Lower lobe of right lung (tissue), 2 donors: ENCODE data around the gene MRPL34. TPM values are rescaled to one million over a fixed set of nuclear protein-coding genes. Genes with fewer than 3 reads are reported as not detected.
"Not testable (repeated sequence)": the region's sequence is repeated elsewhere in the genome, so short reads cannot be mapped to it uniquely, and the experiment has no call there.

ENCODE experiments used
- ATAC-seq, 2 donors: fragments of 200-7000 bp; cut with Tn5 transposase; one replicate each; pipeline ENCODE4 v1.9.1; 2020 to 2022; ENCODE audit warnings: mild to moderate bottlenecking in 2 of 2, moderate library complexity in 2 of 2
- DNase-seq: peaks from one replicate; pipeline ENCODE4 v3.0.0-alpha.2; 2020
- H3K27ac ChIP-seq: fragments of 200-600 bp; one replicate; pipeline ENCODE4 v1.8.0; 2022
- H3K27me3 ChIP-seq: fragments of 200-600 bp; one replicate; pipeline ENCODE4 v1.8.0; 2022; ENCODE audit warnings: low read depth
- H3K36me3 ChIP-seq: fragments of 200-600 bp; one replicate; pipeline ENCODE4 v1.8.0; 2022; ENCODE audit warnings: mild to moderate bottlenecking
- H3K4me1 ChIP-seq: fragments of 200-600 bp; one replicate; pipeline ENCODE4 v1.8.0; 2022
- H3K4me3 ChIP-seq: fragments of 200-600 bp; one replicate; pipeline ENCODE4 v1.8.0; 2022; ENCODE audit warnings: mild to moderate bottlenecking
- H3K9me3 ChIP-seq: fragments of 200-600 bp; one replicate; pipeline ENCODE4 v1.8.0; 2022
- CTCF ChIP-seq: fragments of 200-600 bp; IDR thresholded peaks from one replicate; pipeline ENCODE4 v1.8.0; 2022; ENCODE audit warnings: antibody characterized with exemption, mild to moderate bottlenecking
- intact Hi-C: fragments of 100-400 bp; cut with DNase I; formaldehyde crosslinking; loops from one replicate; pipeline ENCODE4 v1.11.0; 2022
- total RNA-seq: library from RNA; stranded (reverse); fragmentation: NEBNext Ultra II Directional; extraction: Animal tissue kit (Norgen Biotek cat#: 25700); gene quantifications from one replicate; pipeline ENCODE4 v1.2.1, GENCODE V29; 2021
- donor health status: DM: no; HTN: yes; CAD: no; lungs with severe emphysema.

MRPL34 gene
- total RNA-seq, 1 donor from 2014 or later, result 68.3 TPM

GRCh38 chr19:17266975-17267788 is 38.5 kb upstream of the MRPL34 start, which contains the start of gene BABAM1:
TSS of gene BABAM1 (plus strand) at chr19:17267443. CDS start at chr19:17268807, 1,364 bp downstream.
- ATAC-seq (peak; percentile 98), DNase-seq (peak; percentile 95)
- H3K36me3 ChIP-seq, result peaks cover 37% of the 10 kb centered on the region
- peaks cover 22% of the 10 kb centered on the region for H3K4me1 ChIP-seq
- intact Hi-C loops, result no loop called here
- peak within 1 kb of the TSS; percentile 75 for H3K27ac ChIP-seq
- no peak for TF ChIP-seq CTCF
- H3K4me3 ChIP-seq, result peak within 1 kb of the TSS; percentile 94
- H3K9me3 ChIP-seq, result no peaks in the 10 kb centered on the region
- H3K27me3 ChIP-seq, result no peaks in the 10 kb centered on the region

GRCh38 chr19:17268754-17269153 is 36.9 kb upstream of the MRPL34 start:
- H3K36me3 ChIP-seq, result peaks cover 50% of the 10 kb centered on the region
- H3K27me3 ChIP-seq, result no peaks in the 10 kb centered on the region
- no peak overlapping the region for H3K4me3 ChIP-seq
- H3K4me1 ChIP-seq, result peaks cover 22% of the 10 kb centered on the region
- no peak for TF ChIP-seq CTCF
- no peak overlapping the region for H3K27ac ChIP-seq
- DNase-seq (no peak), ATAC-seq (no peak)
- no peaks in the 10 kb centered on the region for H3K9me3 ChIP-seq
- intact Hi-C loops, result no loop called here

GRCh38 chr19:17274892-17275291 is 30.8 kb upstream of the MRPL34 start:
- H3K4me1 ChIP-seq, H3K9me3 ChIP-seq, intact Hi-C loops, ATAC-seq, H3K27me3 ChIP-seq, H3K27ac ChIP-seq, DNase-seq, H3K4me3 ChIP-seq: not testable (repeated sequence)
- peaks cover 92% of the 10 kb centered on the region for H3K36me3 ChIP-seq

- DNase-seq (no peak), ATAC-seq (no peak)
- H3K27ac ChIP-seq, result no peak overlapping the region
- no peak for TF ChIP-seq CTCF
- peaks cover 85% of the 10 kb centered on the region for H3K36me3 ChIP-seq
- no peaks in the 10 kb centered on the region for H3K9me3 ChIP-seq
- no peak overlapping the region for H3K4me3 ChIP-seq
- intact Hi-C loops, result no loop called here
- H3K27me3 ChIP-seq, result peaks cover 1% of the 10 kb centered on the region
- H3K4me1 ChIP-seq, result no peaks in the 10 kb centered on the region
Observed at GRCh38 chr19:17275441-17276175, 30.1 kb upstream of the MRPL34 start.

- DNase-seq, result no peak
- Histone ChIP-seq H3K4me1 (peaks cover 20% of the 10 kb centered on the region), H3K4me3 (no peak overlapping the region), H3K36me3 (peaks cover 50% of the 10 kb centered on the region), H3K9me3 (no peaks in the 10 kb centered on the region), H3K27me3 (peaks cover 20% of the 10 kb centered on the region), H3K27ac (no peak overlapping the region)
- no peak for TF ChIP-seq CTCF
- intact Hi-C loops, result no loop called here
- no peak for ATAC-seq
Observed at GRCh38 chr19:17279436-17279835, 26.2 kb upstream of the MRPL34 start.
